GM19025 (cell line): Measurements from ENCODE around the gene NOL4L.
"Not testable (repeated sequence)": the region's sequence is repeated elsewhere in the genome, so short reads cannot be mapped to it uniquely, and the experiment has no call there.

Experiments used
- ATAC-seq: cut with Tn5 transposase; IDR thresholded peaks from one replicate; pipeline ENCODE4 v1.9.1; 2021; ENCODE audit warnings: mild to moderate bottlenecking, low read depth, moderate library complexity; ENCODE audit not compliant: unreplicated experiment

NOL4L gene

GRCh38 chr20:32477594-32478512 lies 107.3 kb downstream of the NOL4L start:
- no peak for ATAC-seq

GRCh38 chr20:32476684-32477593 lies 108.2 kb downstream of the NOL4L start:
- ATAC-seq, result no peak

GRCh38 chr20:32474967-32475811 lies 109.9 kb downstream of the NOL4L start:
- no peak for ATAC-seq

GRCh38 chr20:32474717-32474966 lies 110.5 kb downstream of the NOL4L start:
- no peak for ATAC-seq

GRCh38 chr20:32474009-32474716 lies 111.0 kb downstream of the NOL4L start:
- ATAC-seq, result no peak

- no peak for ATAC-seq
Observed at GRCh38 chr20:32473231-32474008, 111.7 kb downstream of the NOL4L start.

GRCh38 chr20:32472581-32473207 lies 112.4 kb downstream of the NOL4L start:
- no peak for ATAC-seq

GRCh38 chr20:32470940-32471339 lies 114.2 kb downstream of the NOL4L start:
- ATAC-seq, result no peak

GRCh38 chr20:32470025-32470861 lies 114.9 kb downstream of the NOL4L start:
- no peak for ATAC-seq

- ATAC-seq, result no peak
Observed at GRCh38 chr20:32468860-32469259, 116.3 kb downstream of the NOL4L start.

- no peak for ATAC-seq
Observed at GRCh38 chr20:32468313-32468640, 116.9 kb downstream of the NOL4L start.

- no peak for ATAC-seq
Observed at GRCh38 chr20:32467506-32468312, 117.4 kb downstream of the NOL4L start.

GRCh38 chr20:32466739-32467505 lies 118.2 kb downstream of the NOL4L start:
- ATAC-seq, result no peak

- not testable (repeated sequence) for ATAC-seq
Observed at GRCh38 chr20:32465901-32466675, 119.0 kb downstream of the NOL4L start.

GRCh38 chr20:32465092-32465900 lies 119.8 kb downstream of the NOL4L start:
- no peak for ATAC-seq
